ENCODE results near the gene CARD8.

The CARD8 gene

GRCh38 chr19:48203794-48204628 is 51.7 kb downstream of the CARD8 start:
- TF ChIP-seq, protein P1, sequence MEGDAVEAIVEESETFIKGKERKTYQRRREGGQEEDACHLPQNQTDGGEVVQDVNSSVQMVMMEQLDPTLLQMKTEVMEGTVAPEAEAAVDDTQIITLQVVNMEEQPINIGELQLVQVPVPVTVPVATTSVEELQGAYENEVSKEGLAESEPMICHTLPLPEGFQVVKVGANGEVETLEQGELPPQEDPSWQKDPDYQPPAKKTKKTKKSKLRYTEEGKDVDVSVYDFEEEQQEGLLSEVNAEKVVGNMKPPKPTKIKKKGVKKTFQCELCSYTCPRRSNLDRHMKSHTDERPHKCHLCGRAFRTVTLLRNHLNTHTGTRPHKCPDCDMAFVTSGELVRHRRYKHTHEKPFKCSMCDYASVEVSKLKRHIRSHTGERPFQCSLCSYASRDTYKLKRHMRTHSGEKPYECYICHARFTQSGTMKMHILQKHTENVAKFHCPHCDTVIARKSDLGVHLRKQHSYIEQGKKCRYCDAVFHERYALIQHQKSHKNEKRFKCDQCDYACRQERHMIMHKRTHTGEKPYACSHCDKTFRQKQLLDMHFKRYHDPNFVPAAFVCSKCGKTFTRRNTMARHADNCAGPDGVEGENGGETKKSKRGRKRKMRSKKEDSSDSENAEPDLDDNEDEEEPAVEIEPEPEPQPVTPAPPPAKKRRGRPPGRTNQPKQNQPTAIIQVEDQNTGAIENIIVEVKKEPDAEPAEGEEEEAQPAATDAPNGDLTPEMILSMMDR (IDR thresholded peaks at IDR 0.05): no peak
- TF ChIP-seq ZFX (IDR thresholded peaks at IDR 0.05; ENCODE audit: borderline replicate concordance): no peak
- peak overlapping the region; percentile 95 for H3K27ac ChIP-seq

GRCh38 chr19:48203222-48203793 is 52.4 kb downstream of the CARD8 start:
- TF ChIP-seq, protein P1 (IDR thresholded peaks at IDR 0.05): no peak
- TF ChIP-seq ZFX (IDR thresholded peaks at IDR 0.05; ENCODE audit: borderline replicate concordance): no peak
- peak overlapping the region; percentile 95 for H3K27ac ChIP-seq

DNA sequence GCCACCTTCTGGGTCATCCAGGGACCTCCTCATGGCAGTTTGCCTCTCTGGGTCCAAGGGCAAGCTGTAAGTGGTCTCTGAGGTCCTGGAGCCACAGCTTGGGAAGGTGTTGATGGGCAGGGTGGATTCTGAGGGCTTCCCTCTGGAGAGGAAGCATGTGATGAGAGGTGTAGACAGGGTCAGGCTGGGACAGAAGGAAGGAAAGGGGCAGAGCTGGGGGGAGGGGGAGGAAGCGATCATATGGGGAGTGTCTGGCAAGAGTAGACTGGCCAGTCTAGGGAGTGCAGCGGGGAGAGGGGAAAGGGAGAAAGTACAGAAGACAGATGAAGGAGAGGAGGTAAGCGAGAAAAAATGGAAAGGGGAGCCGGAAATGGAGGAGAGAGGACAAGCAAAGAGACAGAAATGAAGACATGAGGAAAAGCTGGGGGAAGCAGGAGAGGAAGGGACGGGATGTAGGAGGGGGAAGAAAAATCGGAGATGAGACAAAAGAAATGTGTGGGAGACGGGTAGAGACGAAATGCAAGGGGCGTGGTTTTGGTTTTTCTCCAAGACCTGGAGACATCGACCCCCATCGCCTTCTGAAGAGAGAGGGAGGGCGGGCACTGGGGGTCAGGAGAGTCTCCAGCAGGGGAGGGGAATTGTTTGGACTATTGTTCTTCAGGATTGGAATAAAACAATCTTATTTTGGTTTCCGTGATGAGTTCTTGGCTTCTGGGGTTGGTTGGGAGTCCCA is 58.6 kb downstream of the CARD8 start:
- H3K27ac ChIP-seq: no peak overlapping the region
- TF ChIP-seq, protein P1 (IDR thresholded peaks at IDR 0.05): no peak
- no peak for TF ChIP-seq ZFX (IDR thresholded peaks at IDR 0.05; ENCODE audit: borderline replicate concordance)

DNA sequence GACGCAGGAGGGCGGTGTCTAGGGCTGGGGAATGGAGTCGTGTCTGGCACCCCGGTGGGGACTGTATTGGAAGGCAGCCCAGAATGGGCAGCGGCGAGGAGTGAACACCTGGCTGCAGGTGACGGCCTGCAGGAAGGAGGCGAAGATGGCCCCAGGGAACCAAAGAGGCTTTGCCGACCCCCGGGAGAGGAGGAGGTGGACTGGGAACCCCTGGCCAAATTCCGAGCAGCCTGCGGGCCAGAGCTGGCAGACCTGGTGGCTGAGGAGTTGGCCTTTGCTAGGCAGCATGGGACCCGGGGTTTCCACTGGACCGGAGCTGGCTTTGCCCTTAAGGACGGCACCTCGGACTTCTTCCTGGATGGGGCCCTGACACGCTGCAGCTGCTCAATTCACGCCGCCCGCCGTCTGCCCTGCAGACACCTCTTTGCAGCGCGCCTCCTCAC is 59.4 kb downstream of the CARD8 start:
- H3K27ac ChIP-seq: no peak overlapping the region

DNA sequence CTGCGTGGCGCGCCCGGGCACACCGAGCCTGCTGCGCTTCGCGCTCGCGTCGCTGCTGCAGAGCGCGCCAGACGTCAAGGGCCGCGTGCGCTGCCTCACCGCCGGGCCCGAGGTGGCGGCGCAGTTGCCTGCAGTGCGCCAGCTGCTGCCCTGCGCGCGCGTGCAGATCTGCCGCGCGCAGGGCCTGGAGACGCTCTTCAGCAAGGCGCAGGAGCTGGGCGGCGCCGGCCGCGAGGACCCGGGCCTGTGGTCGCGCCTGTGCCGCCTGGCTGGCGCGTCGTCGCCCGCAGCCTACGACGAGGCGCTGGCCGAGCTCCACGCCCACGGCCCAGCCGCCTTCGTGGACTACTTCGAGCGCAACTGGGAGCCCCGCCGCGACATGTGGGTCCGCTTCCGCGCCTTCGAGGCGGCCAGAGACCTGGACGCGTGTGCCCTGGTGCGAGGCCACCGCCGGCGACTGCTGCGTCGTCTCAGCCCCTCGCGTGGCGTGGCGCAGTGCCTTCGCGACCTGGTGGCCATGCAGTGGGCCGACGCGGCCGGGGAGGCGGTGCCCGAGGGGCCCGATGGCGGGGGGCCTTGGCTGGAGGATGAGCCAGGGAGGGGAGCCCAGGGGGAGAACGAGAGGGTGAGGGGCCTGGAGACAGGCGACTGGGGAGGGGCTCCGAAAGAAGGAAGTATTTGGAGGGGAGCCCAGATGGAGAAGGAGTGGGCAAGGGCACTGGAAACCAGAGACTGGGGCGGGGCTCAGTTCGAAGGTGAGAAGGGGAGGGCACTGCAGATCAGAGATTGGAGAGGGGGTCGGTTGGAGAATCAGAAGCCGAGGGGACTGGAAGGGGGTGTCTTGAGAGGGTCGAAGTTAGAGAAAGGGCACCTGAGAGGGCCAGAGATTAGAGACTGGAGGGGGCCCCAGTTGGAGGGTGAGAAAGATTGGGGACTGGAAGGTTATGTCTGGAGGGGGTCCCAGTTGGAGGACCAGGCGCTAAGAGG is 60.6 kb downstream of the CARD8 start:
- TF ChIP-seq, protein P1 (IDR thresholded peaks at IDR 0.05): no peak
- TF ChIP-seq ZFX (IDR thresholded peaks at IDR 0.05; ENCODE audit: borderline replicate concordance): no peak

More for the DNA sequence above, 59.4 kb downstream of the CARD8 start:
- TF ChIP-seq ZFX (IDR thresholded peaks at IDR 0.05; ENCODE audit: borderline replicate concordance): no peak
- TF ChIP-seq, protein P1 (IDR thresholded peaks at IDR 0.05): no peak

DNA sequence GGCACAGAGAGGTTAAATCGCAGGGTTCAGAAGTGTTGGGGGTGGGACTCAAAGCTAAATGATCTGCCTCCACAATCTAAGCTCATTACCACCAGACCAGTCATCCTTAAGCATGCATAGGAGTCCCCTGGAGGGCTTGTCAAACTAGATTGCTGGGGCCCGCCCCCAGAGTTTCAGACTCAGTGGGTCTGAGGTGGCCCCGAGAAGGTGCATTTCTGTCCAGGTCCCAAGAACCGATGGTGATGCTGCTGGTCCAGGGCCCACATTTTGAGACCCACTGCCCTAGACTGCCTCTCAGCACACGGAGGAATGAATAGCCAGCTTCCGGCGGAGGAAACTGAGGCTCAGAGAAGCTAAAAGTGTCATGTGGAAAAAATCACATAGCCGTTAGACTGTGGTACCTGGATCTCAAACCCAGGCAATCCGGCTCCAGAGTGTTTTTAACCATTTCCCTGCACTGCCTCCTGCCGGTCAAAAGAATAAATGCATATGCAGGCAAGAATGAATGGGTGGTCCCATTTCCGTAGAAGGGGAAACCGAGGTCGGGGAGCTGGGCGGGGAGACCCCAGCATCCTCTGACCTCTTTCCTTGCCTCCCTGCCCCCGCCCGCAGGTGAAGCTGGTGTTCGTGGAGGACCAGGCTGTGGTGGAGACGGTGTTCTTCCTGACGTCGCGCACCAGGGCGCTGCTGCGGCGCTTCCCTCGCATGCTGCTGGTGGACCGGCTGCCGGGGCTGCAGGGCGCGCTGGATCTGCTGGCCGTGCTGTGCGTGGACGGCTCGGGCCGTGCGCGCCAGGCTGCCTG is 61.5 kb downstream of the CARD8 start:
- H3K27ac ChIP-seq: no peak overlapping the region
- TF ChIP-seq ZFX (IDR thresholded peaks at IDR 0.05; ENCODE audit: borderline replicate concordance): no peak
- TF ChIP-seq, protein P1 (IDR thresholded peaks at IDR 0.05): peak; percentile 82

More for the DNA sequence above, 60.6 kb downstream of the CARD8 start:
- no peak overlapping the region for H3K27ac ChIP-seq

Data from 22Rv1 (cell line).